HG03354 (cell line): Measurements from ENCODE around the gene RTP2.

Experiments
- ATAC-seq: cut with Tn5 transposase; IDR thresholded peaks from one replicate; pipeline ENCODE4 v1.9.1; 2021; ENCODE audit warnings: mild to moderate bottlenecking; ENCODE audit not compliant: unreplicated experiment, poor library complexity, severe bottlenecking

The RTP2 gene

DNA sequence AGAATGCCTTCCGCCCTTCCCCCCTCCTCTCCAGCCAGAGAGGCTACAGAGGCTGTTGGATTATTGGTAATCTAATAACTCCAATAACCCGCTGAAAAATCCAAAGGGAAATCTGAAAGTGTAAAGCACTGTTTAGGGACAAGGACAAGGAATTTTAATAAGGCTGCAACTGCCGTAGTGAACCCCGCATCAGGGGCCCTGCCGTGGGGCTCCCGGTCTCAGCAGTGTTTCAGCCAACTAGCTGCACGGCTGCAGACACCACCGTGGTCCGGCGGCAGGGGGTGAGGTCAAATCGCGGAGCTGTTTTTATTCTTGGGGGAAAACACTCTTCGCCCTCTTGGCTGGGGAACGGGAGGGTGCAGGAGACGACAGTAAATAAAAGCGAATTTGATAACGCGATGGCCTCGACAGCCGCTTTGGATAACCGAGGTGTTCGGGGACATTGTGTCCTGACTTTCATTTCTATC, 36.8 kb upstream of the RTP2 start:
- no peak for ATAC-seq

- ATAC-seq, result peak; percentile 65
These were observed 36.2 kb upstream of the RTP2 start for GRCh38 chr3:187738331-187739093.

GRCh38 chr3:187738071-187738330, 35.6 kb upstream of the RTP2 start:
- no peak for ATAC-seq

GRCh38 chr3:187737368-187738070, 35.2 kb upstream of the RTP2 start:
- no peak for ATAC-seq

- no peak for ATAC-seq
These were observed 34.6 kb upstream of the RTP2 start for GRCh38 chr3:187737006-187737367.

DNA sequence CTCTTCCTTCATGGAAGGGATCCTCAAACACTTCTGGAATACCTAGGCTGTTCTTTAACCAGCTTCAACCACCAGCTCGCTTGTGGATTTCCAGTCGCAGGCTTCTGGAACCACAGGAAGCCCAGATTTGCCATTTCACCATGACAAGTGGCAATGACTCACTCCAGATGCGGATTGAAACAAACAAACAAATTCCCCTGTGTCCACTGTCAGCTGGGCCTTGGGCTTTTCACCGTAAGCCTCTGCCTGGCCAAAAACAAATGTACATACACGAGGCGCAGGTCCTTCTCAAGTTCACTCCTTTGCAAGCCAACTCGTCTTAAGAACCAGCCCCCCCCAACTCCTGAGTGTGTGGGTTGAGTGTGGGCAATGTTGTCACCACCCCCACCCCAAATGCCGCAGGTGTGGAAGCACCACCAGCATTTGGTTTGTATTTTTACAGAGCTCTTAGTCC, 34.1 kb upstream of the RTP2 start:
- no peak for ATAC-seq

DNA sequence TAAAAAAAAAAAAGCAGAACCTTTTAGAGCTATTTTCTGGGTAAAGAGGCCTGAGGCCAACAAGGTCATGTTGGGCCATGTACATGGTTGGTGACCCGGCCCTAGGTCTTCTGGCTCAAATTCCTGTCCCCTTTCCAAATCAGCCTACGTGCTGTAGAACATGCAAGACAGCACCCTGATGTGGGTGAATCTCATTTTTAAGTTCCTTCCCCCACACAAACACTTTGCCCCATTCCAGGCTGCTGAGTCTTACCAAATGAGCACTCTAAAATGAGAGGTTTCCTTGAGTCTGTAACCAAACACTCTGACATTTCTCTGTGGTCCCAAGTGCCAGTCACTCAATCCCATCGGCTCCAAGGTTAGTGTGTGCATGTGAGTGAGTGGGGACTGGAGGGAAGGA, 33.5 kb upstream of the RTP2 start:
- ATAC-seq, result no peak

GRCh38 chr3:187735383-187735782, 33.0 kb upstream of the RTP2 start:
- no peak for ATAC-seq

DNA sequence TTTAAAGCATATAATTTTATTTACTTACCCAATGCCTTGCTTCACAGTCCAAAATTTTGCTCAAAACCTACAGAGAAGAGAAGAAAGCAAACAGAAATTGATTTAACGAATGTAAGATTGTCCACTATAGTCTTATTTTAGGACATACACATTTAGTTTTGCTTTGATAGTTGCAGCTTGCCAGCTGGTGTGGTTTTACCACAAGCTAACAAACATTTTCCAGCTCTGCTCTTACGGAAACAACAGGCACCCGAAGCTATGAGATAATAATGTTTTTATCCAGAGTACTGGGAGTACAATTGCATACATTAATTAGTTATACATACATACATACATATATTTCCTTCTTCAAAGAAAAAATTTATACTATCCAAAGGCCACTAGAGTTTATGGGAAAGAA, 32.5 kb upstream of the RTP2 start:
- no peak for ATAC-seq

DNA sequence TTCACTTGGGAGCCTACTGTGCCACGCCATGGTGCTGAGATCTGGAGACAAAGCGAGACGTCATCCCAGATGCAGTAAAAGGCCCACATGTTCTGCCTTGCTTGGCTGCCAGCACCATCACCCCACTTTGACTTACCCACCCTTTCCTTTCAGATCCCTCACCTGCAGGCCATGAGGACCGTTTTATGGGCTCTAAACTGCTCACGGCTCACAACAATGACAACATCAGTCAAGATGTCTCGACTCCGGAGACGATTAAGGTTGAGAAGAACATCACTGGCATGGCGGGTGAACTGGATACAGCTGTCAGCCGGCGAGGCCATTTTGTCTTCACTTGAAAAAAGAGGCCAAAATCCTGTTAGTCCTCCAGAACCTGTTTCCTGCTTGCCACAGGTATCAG, 31.0 kb upstream of the RTP2 start:
- ATAC-seq, result no peak

DNA sequence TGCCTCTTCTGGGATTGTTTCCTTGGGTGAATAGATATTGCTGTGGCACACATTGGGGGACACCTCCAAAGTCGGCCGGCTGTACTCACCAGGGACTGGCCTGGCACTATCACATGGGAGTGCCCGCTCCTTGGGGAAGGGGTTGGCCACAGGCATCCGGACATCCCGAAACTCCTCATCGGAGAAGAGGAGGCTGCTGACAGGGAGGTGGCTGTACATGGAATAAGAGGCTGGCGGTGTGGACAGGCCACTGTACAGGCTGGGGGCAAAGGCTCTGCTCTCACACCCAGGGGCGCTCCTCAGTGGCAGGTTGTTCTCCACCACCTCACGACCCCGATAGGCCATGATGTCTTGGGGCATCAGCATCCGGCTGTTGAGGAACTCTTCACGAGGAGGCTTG, 27.2 kb upstream of the RTP2 start:
- no peak for ATAC-seq

GRCh38 chr3:187728940-187729583, 26.7 kb upstream of the RTP2 start:
- no peak for ATAC-seq

DNA sequence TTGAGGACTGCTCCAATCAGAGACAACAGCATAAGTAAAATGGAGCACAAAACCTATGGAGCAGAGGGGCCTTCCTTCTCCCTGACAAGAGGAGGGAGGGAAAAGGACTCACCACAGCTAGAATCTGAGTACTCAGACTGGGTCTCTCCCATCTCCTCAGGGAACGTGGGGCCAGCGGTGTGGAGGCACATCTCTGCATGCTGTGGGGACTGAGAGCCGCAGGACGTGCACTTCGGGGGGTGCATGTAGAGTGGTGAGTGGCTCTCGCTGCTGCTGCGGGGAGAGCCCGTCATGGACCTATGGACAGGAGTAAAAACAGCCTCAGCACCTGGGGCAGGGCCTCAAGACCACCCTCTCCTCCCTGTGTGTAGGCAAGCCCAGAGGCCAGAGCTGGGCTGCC, 25.9 kb upstream of the RTP2 start:
- no peak for ATAC-seq

GRCh38 chr3:187726564-187726963, 24.2 kb upstream of the RTP2 start:
- no peak for ATAC-seq

DNA sequence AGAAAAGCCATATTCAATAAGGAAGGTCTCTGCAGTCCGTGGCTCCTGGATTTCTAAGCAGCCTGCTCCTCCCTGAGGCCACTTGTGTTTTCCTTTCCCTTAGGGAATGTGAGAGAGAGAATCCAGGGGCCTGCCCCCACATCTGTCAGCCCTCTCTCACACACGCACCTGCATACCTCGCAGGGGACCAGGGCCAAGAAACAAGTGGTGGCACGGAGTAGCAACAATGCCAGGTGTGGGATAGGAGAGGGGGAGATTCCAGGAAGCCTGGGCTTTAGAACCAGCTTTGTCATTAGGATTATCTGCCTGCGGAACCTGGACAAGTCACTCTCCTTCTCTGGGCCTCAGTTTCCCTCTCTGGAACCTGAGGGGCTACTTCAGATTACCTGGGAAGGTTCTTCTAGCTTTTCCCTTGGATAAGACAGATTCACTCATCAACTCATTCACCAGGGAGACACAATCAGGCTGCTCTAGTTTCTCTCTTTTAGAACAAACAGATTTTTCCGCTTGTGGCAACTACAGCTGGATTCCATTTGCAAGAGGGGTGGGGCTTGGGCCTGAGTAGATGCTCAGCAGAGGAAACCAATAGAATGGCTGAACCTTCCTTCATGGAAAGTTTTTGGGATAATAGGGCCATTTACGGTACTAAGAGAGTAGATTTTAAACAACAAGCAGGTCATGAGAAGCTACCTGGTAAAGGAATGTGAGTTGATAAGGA, 23.5 kb upstream of the RTP2 start:
- ATAC-seq, result no peak

- no peak for ATAC-seq
These were observed 22.9 kb upstream of the RTP2 start for GRCh38 chr3:187725224-187725623.

DNA sequence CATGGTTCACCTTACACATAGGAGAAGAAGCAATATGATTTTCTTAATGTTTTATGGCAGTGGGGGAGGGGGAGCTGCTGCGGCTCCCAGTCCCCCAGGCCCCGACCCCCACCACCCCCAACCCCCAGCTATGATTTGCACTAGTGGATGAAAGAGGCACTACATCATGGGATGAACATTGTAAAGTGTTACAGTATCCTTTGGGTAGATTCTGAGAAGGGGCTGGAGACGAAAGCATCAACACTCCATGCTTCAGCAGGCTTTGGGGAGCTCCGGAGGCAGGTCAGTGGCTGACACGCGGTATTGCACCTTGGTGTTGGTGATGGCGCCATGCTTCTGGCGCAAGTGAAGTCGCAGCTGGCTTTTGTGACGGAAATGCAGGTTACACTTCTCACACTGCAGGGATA, 19.9 kb upstream of the RTP2 start:
- ATAC-seq, result no peak

DNA sequence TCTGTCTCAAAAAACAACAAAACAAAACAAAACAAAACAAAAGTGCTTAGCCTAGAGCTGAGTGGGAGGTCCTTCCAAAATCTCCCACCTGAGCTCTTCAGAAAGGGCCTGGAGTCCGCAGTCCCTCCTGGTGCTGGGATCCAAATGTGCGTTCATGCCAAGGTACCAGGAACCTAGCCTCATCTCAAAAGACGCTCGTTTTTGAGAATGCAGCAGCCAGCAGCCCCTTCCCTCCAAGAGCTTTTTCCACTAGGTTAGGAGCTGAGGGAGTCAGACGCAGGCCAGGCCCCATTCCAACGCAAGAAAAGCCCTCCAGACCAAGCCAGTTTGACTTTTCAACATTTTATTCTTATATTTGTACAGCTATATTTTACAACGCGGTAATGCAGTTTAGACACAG, 18.7 kb upstream of the RTP2 start:
- no peak for ATAC-seq

DNA sequence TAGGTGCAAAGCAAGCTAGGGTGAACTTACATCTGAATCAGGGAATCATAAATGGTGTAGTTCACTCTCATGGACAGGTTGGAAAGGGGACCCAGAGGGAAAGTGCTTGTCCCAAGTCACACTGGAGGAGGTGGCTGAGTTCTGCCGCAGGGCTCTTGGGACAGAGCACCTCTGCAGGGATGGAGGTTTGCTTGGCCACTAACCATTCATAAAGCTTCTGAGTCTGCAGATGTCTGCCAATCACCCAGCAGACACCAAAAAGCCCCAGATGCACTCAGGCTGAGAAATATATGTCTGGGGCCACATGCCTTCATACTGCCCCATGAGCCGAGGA, 17.9 kb upstream of the RTP2 start:
- no peak for ATAC-seq

- ATAC-seq, result no peak
These were observed 17.4 kb upstream of the RTP2 start for GRCh38 chr3:187719628-187720336.
